NCI-H128 (cell line): ENCODE data around the gene CNGA3.

Experiments
- DNase-seq: peaks from one replicate; lab custom pipeline; 2025; ENCODE audit not compliant: unreplicated experiment; lab: John Stamatoyannopoulos, UW

CNGA3 gene

DNA sequence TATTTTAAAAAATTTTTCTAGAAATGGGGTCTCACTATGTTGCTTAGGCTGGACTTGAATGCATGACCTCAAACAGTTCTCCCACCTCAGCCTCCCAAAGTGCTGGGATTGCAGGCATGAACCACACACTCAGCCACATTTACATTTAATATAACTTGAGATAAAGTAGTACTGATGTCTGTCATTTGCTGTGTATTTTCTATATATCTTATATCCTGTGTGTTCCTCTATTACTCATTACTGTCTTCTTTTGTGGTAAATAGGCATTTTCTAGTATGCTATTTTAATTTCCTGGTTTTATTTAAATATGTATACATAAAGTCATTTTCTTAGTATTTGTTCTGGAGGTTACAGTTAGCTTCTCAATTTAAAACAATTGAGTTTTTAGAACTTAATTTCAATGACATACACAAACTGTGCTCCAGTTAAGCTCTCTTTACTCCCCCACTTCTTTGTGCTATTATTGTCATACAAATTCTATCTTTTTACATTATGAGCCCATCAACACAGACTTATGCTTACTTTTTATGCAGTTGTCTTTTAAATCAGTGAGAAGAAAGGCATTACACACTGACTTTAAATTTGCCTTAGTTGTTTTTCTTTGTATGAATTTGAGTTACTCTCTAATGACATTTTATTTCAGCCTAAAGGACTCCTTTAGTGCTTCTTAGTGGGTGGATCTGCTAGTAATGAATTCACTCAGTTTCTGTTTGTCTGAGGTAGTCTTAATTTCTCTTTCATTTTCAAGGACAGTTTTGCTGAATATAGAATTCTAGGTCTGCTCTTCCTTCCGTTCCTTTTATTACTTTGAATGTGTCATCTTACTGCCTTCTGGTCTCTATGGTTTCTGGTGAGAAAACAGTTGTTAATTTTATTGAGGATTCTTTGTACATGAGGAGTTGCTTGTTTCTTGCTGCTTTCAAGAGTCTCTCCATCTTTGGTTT, 92.2 kb downstream of the CNGA3 start:
- DNase-seq, result no peak

- DNase-seq, result no peak
Observed at GRCh38 chr2:98441706-98442450, 95.6 kb downstream of the CNGA3 start.

DNA sequence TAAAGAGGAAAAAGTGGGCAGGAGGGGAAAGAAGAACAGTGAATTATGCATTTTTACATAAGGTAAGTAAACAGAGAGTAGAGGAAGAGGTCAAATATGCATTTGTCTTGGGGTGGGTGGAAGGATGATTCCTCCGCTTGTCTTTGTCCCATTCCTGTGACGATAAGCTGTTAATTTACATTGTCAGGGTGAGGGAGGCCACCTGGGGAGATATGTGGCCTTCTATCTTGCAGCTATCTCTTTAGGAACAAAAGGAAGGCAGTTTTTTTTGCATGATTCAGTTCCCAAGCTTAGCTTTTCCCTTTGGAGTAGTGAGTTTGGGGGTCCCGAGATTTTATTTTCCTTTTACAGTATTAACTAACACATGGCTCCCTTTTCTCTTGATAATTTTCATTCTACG, 96.2 kb downstream of the CNGA3 start:
- no peak for DNase-seq

DNA sequence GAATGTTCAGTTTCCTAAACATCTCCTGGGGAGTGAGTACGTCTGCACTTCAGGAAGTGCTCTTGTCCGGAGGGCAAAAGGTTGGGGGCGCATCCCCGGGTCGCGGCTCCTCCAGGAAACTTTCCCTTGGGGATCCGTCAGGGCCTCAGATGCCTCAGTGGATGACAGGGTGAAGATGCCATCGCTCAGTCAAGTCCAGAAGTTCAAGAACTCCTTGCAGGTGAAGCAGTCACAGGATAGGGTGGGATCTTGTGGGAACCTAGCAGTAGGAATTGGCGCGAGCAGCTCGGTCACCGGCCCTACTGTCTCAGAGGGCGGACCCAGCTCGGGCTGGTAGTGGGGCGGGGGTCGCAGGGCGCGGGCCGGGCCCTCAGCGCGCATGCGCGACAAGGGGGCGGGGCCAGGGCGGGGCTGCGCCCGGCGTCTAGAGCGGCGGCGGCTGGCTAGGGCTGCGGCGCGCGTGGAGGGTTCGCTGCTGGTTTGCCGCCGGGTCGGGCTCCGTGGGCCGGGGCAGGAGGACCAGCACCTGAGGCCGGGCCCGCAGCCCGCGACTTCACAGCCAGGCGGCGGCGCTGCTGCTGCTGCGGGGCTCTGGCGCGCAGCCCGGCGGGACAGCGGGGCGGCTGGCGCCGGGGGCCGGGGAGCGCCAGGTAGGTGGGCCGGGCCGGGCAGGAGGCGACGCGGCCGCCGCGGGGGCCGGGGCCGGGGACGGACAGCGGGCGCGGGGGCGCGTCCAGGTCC, 98.3 kb downstream of the CNGA3 start, which contains the start of gene INPP4A:
Gene INPP4A, plus strand, starts transcription at position 423 of the 741 bp plus-strand sequence. CDS start 75,191 bp downstream, outside the sequence.
- peak; percentile 26 for DNase-seq

DNA sequence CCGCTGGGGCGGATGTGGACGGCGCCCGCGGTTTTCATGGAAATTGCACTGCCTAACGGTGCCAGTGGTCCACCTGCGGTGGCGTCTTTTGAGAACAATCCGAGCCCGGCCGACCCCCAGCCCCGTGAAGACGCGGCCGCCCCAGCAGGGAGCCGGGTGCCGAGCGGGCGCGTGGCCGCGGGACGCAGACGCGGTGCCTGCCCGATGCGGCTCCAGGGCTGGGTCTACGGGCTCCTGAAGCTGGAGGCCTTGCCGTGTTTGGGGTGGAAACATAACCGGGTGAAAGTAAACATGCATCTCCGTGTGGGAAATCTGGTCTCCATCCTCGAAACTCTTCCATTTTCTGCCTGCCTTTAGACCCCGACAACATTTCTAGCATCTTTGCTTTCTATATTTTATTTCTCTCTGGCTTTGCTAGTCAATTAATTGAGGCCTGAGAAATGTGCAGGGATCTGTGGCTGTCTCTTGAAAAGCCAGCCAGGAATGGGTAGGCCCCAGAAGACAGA, 99.0 kb downstream of the CNGA3 start:
- DNase-seq, result no peak

- DNase-seq, result no peak
Observed at GRCh38 chr2:98445683-98446581, 99.7 kb downstream of the CNGA3 start.

DNA sequence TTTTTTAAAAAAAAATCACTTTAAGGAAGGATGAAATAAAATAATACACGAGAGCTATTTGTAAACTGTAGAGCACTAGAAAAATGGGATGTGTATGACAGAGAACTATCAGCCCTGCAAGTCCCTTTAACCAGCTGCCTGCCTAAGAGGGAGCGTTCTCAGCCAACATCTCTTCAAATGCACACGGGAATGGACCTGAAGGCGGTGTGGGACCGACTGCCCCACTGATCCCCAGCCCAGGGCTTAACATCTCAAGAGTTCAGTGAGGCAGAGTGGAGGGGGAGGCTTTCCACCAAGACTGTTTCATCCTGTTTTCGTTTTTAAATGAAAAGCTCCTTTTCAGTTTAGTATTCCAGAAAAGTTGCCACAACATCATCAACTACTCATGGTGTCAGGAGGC, 100.6 kb downstream of the CNGA3 start:
- no peak for DNase-seq
